Epithelial cell of esophagus (primary cell): ENCODE results near the gene ANO7.

Experiments
- DNase-seq: peaks from one replicate; pipeline ENCODE4 v3.0.0; 2010; ENCODE audit warnings: low read depth
- H3K4me3 ChIP-seq: 2 replicates; pipeline ENCODE4 v1.5.1; 2011; ENCODE audit warnings: mild to moderate bottlenecking, low read length, control low read depth
- TF ChIP-seq, protein P1 (sequence below): IDR thresholded peaks from 2 replicates; pipeline ENCODE4 v1.5.1; 2011; ENCODE audit warnings: low read depth, mild to moderate bottlenecking, low read length, control low read depth, inconsistent platforms; ENCODE audit not compliant: insufficient read depth; ENCODE audit errors: missing control alignments

Gene ANO7

DNA sequence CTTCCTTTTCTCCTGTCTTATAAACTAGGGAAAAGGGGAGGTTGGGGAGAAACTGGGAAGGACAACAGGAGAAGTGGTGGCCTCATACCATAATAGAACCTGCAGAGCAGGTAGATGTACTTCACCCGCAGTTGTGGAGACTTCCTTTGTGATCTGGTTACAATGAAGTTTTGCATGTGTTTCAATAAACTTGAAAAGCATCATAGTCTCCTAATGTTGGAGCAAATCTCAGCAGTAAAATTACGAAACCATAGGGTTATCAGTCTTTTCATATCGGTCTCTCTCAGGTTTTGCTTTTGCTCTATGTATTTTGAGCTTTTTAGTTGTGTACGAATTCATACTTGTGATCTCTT is 30.5 kb downstream of the ANO7 start:
- TF ChIP-seq, protein P1, sequence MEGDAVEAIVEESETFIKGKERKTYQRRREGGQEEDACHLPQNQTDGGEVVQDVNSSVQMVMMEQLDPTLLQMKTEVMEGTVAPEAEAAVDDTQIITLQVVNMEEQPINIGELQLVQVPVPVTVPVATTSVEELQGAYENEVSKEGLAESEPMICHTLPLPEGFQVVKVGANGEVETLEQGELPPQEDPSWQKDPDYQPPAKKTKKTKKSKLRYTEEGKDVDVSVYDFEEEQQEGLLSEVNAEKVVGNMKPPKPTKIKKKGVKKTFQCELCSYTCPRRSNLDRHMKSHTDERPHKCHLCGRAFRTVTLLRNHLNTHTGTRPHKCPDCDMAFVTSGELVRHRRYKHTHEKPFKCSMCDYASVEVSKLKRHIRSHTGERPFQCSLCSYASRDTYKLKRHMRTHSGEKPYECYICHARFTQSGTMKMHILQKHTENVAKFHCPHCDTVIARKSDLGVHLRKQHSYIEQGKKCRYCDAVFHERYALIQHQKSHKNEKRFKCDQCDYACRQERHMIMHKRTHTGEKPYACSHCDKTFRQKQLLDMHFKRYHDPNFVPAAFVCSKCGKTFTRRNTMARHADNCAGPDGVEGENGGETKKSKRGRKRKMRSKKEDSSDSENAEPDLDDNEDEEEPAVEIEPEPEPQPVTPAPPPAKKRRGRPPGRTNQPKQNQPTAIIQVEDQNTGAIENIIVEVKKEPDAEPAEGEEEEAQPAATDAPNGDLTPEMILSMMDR, result no peak
- no peak for DNase-seq
- no peak overlapping the region for H3K4me3 ChIP-seq

DNA sequence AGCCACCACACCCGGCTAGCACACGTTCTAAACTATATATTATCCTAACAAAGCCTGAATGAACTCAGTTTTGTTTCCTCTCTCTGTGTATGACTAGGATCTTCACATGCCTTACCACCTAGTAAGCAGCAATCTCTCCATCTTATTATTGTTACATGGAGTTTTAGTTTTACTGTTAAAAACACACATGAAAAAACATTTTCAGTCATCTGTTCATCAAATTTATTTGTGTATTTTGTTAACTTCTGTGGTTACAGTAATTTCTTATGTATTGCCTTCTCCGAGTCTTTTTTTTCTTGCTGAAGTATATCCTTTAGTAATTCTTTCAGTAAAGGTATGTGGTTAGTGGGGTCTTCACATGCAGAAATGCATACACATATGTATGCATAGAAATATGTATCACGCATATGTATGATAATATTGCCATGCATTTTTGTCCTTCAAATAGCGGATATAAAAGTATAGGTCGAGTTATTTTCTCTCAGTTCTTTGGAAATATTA is 31.4 kb downstream of the ANO7 start:
- TF ChIP-seq, protein P1, result no peak
- DNase-seq, result no peak
- H3K4me3 ChIP-seq, result no peak overlapping the region

DNA sequence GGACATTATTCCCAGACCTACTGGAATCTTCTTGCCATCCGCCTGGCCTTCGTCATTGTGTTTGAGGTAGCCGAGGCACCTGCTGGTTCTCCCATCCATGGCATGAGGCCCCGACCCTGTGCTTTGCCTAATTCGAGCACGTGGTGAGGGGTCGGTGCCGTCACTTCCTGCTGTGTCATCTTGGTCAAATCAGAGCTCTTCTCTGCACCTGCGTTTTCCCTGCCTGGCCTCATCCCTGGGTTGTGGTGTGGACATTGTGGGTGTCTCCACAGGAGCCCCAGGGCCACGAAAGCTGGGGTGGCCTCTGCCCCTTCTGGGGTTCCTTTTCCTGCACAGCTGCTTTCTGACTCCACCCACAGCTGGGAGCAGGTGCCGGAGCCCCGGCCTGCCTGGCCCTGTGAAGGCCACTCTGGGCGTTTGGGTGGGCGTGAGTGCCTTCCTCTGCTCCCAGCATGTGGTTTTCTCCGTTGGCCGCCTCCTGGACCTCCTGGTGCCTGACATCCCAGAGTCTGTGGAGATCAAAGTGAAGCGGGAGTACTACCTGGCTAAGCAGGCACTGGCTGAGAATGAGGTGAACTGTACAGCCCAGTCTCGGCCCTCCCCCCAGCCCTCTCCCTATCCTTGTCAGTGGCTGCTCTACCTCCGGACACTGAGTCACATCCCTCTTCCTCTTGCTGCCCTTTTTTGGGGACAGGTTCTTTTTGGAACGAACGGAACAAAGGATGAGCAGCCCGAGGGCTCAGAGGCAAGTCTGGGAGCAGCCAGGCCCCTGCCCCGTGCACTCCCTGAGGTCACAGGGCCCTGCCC is 34.9 kb downstream of the ANO7 start:
- no peak overlapping the region for H3K4me3 ChIP-seq
- DNase-seq, result peak; percentile 41
- TF ChIP-seq, protein P1, result no peak

DNA sequence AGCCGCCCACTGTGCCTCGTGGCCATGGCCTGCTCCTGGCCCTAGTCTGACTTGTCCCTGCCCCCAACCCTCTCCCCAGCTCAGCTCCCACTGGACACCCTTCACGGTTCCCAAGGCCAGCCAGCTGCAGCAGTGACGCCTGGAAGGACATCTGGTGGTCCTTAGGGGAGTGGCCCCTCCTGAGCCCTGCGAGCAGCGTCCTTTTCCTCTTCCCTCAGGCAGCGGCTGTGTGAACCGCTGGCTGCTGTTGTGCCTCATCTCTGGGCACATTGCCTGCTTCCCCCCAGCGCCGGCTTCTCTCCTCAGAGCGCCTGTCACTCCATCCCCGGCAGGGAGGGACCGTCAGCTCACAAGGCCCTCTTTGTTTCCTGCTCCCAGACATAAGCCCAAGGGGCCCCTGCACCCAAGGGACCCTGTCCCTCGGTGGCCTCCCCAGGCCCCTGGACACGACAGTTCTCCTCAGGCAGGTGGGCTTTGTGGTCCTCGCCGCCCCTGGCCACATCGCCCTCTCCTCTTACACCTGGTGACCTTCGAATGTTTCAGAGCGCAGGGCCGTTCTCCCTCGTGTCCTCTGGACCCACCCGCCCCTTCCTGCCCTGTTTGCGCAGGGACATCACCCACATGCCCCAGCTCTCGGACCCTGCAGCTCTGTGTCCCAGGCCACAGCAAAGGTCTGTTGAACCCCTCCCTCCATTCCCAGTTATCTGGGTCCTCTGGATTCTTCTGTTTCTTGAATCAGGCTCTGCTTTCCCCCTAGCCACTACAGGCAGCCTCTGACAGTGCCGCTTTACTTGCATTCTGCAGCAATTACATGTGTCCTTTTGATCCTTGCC is 35.8 kb downstream of the ANO7 start:
- TF ChIP-seq, protein P1, result no peak
- DNase-seq, result peak; percentile 32
- no peak overlapping the region for H3K4me3 ChIP-seq

DNA sequence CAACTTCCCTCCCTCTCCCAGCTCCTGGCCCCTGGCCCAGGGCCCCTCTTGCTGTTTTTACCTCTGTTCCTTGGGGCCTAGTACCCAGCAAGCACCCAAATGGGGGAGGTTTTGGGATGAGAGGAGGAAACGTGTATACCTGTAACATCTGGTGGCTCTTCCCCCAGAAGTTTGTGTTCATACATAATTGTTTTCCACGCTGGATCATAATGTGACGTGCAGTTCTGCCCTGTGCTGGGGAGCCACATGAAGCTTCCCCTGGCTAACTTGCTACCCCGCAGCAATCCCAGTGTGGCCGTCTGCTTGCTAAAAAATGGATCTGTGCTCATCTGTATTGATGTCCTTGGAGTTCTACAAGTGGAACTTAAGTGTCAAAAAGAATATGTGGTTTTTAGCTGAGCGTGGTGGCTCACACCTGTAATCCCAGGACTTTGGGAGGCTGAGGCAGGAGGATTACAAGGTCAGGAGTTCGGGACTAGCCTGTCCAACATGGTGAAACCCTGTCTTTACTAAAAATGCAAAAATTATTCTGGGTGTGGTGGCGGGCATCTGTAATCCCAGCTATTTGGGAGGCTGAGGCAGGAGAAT is 36.5 kb downstream of the ANO7 start:
- TF ChIP-seq, protein P1, result no peak
- no peak overlapping the region for H3K4me3 ChIP-seq
- DNase-seq, result no peak

DNA sequence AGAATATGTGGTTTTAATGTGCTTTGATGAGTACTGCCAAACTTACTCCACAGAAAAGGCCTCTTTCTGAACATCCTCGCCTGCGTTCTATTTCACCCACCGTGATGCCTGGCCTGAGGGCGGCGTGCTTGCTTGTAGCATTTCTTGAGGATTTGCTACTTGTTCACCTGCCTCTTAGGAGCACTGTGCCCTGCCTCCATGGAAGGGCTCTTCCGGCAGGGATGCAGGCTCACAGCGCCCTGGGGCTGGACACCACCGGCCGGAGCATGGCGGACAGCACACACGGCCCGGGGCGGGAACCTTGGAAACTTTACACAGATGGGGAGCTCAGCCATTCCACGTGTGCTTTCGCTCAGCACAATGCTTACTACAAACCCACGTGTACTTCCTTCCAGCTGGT is 37.1 kb downstream of the ANO7 start:
- TF ChIP-seq, protein P1, result no peak
- DNase-seq, result no peak
- H3K4me3 ChIP-seq, result no peak overlapping the region
